WTC11 (cell line): ENCODE measurements around the gene SPATA25. TPM values are rescaled to one million over a fixed set of nuclear protein-coding genes. Genes with fewer than 3 reads are reported as not detected.
A peak's percentile ranks its signal among the peaks of the same experiment; 100 is the strongest.

Experiments
- CREB1 ChIP-seq: sonication (generic); formaldehyde crosslinking; IDR thresholded peaks from 2 replicates; pipeline ENCODE4 v1.8.0; 2023; ENCODE audit warnings: mild to moderate bottlenecking, missing genetic modification reagents
- FOXK1 ChIP-seq: sonication (generic); formaldehyde crosslinking; IDR thresholded peaks from 2 replicates; pipeline ENCODE4 v1.8.0; 2022; ENCODE audit warnings: mild to moderate bottlenecking, moderate library complexity, missing genetic modification reagents
- FOXP1 ChIP-seq: sonication (generic); formaldehyde crosslinking; IDR thresholded peaks from 2 replicates; pipeline ENCODE4 v1.8.0; 2022; ENCODE audit warnings: missing genetic modification reagents, mild to moderate bottlenecking, moderate library complexity, borderline replicate concordance
- MYBL2 ChIP-seq: sonication (generic); formaldehyde crosslinking; IDR thresholded peaks from 2 replicates; pipeline ENCODE4 v1.8.1; 2023; ENCODE audit warnings: mild to moderate bottlenecking, moderate library complexity, missing genetic modification reagents
- NR2C2 ChIP-seq: sonication (generic); formaldehyde crosslinking; IDR thresholded peaks from 2 replicates; pipeline ENCODE4 v1.8.0; 2022; ENCODE audit warnings: mild to moderate bottlenecking, missing genetic modification reagents
- NR3C1 ChIP-seq: sonication (generic); formaldehyde crosslinking; conservative IDR thresholded peaks from 2 replicates; pipeline ENCODE4 v1.8.1; 2023; ENCODE audit warnings: low read depth, mild to moderate bottlenecking, missing genetic modification reagents
- ZNF423 ChIP-seq: fragments of 250-450 bp; sonication (Bioruptor Pico); IDR thresholded peaks from 2 replicates; pipeline ENCODE4 v2.1.2; 2022; ENCODE audit warnings: mild to moderate bottlenecking, moderate library complexity
- total RNA-seq: library from RNA; stranded (reverse); gene quantifications from 3 replicates; pipeline ENCODE4 v1.2.3, GENCODE V29; 2021
- TF ChIP-seq, protein P1 (sequence below): sonication (generic); formaldehyde crosslinking; IDR thresholded peaks from 2 replicates; pipeline ENCODE4 v1.8.1; 2023; ENCODE audit warnings: mild to moderate bottlenecking, moderate library complexity, missing genetic modification reagents
- TF ChIP-seq, protein P2 (sequence below): sonication (generic); formaldehyde crosslinking; IDR thresholded peaks from 2 replicates; pipeline ENCODE4 v1.8.0; 2022; ENCODE audit warnings: mild to moderate bottlenecking, missing genetic modification reagents
- TF ChIP-seq, protein P3 (sequence below): sonication (generic); formaldehyde crosslinking; IDR thresholded peaks from 2 replicates; pipeline ENCODE4 v1.8.1; 2022; ENCODE audit warnings: mild to moderate bottlenecking, moderate library complexity, missing genetic modification reagents
- TF ChIP-seq, protein P4 (sequence below): sonication (generic); formaldehyde crosslinking; IDR thresholded peaks from 2 replicates; pipeline ENCODE4 v1.8.0; 2022; ENCODE audit warnings: mild to moderate bottlenecking, missing genetic modification reagents
- TF ChIP-seq, protein P5 (sequence below): sonication (generic); formaldehyde crosslinking; IDR thresholded peaks from 2 replicates; pipeline ENCODE4 v1.8.1; 2023; ENCODE audit warnings: mild to moderate bottlenecking, missing genetic modification reagents, borderline replicate concordance
- TF ChIP-seq, protein P6 (sequence below): sonication (generic); formaldehyde crosslinking; IDR thresholded peaks from 2 replicates; pipeline ENCODE4 v1.8.0; 2023; ENCODE audit warnings: mild to moderate bottlenecking, missing genetic modification reagents
- TF ChIP-seq, protein P7 (sequence below): sonication (generic); formaldehyde crosslinking; IDR thresholded peaks from 2 replicates; pipeline ENCODE4 v1.8.1; 2023; ENCODE audit warnings: mild to moderate bottlenecking, missing genetic modification reagents, moderate library complexity

SPATA25 gene
- total RNA-seq, 1 experiment from 2014 or later = 3.7 TPM

DNA sequence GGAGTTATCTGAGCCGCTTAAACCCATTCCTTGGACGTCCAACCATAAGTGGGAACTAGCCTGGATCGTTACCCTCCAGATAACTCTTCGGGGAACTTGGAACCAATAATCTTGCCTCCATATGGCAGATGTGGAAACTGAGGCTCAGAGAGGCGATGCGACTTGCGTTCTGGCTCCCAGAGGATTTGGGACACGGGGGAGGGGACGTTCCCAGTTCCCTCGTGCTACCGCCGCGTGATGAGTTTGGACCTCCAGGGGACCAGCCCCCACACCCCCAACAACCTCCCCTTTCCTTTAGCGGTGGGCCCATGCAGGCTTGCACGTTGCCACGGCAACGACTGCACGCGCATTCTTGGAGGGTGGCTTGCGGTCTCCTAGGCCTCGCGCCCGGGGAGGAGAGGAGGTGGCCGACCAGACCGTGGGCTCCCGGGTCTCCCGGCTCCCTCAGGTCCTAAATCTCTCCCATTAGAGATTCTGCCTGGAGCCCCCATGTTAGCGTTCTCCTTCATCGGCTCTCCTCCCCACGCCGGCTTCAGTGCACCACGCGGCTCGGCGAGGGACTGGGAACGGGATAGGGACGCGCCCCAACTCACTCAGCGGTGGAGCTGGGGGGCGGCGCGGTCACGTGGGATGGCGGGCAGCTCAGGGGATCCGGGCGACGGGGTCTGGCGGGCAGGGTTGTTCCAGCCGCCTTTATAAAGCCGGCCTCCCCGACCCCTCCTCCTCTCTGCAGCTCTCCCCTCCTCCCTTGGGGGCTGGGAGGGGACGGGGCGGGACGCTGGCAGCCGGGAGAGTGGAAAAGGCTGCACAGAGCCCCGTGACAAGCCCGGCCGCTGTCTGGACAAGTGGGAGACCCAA is 24.3 kb upstream of the SPATA25 start, which contains the start of gene PLTP (continued):
- TF ChIP-seq, protein P1, sequence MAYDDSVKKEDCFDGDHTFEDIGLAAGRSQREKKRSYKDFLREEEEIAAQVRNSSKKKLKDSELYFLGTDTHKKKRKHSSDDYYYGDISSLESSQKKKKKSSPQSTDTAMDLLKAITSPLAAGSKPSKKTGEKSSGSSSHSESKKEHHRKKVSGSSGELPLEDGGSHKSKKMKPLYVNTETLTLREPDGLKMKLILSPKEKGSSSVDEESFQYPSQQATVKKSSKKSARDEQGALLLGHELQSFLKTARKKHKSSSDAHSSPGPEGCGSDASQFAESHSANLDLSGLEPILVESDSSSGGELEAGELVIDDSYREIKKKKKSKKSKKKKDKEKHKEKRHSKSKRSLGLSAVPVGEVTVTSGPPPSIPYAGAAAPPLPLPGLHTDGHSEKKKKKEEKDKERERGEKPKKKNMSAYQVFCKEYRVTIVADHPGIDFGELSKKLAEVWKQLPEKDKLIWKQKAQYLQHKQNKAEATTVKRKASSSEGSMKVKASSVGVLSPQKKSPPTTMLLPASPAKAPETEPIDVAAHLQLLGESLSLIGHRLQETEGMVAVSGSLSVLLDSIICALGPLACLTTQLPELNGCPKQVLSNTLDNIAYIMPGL = peak; percentile 58
- TF ChIP-seq, protein P2, sequence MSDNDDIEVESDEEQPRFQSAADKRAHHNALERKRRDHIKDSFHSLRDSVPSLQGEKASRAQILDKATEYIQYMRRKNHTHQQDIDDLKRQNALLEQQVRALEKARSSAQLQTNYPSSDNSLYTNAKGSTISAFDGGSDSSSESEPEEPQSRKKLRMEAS (CRISPR knock-in tag) = peak; percentile 72
- TF ChIP-seq, protein P3, sequence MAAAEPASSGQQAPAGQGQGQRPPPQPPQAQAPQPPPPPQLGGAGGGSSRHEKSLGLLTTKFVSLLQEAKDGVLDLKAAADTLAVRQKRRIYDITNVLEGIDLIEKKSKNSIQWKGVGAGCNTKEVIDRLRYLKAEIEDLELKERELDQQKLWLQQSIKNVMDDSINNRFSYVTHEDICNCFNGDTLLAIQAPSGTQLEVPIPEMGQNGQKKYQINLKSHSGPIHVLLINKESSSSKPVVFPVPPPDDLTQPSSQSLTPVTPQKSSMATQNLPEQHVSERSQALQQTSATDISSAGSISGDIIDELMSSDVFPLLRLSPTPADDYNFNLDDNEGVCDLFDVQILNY (CRISPR knock-in tag) = peak; percentile 26; the same call in 1 of the 2 replicates
- TF ChIP-seq CREB1 (CRISPR knock-in tag) (peak; percentile 28; the same call in 1 of the 2 replicates), NR2C2 (no peak), FOXK1 (CRISPR knock-in tag) (0 out of 2 replicates have a peak, but pooled peaks have one; percentile 17), MYBL2 (CRISPR knock-in tag) (0 out of 2 replicates have a peak, but pooled peaks have one; percentile 51), NR3C1 (CRISPR knock-in tag) (no peak), ZNF423 (CRISPR knock-in tag) (no peak), FOXP1 (CRISPR knock-in tag) (peak; percentile 80)
- TF ChIP-seq, protein P4, sequence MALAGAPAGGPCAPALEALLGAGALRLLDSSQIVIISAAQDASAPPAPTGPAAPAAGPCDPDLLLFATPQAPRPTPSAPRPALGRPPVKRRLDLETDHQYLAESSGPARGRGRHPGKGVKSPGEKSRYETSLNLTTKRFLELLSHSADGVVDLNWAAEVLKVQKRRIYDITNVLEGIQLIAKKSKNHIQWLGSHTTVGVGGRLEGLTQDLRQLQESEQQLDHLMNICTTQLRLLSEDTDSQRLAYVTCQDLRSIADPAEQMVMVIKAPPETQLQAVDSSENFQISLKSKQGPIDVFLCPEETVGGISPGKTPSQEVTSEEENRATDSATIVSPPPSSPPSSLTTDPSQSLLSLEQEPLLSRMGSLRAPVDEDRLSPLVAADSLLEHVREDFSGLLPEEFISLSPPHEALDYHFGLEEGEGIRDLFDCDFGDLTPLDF (CRISPR knock-in tag) = 0 out of 2 replicates have a peak, but pooled peaks have one; percentile 29
- TF ChIP-seq, protein P5, sequence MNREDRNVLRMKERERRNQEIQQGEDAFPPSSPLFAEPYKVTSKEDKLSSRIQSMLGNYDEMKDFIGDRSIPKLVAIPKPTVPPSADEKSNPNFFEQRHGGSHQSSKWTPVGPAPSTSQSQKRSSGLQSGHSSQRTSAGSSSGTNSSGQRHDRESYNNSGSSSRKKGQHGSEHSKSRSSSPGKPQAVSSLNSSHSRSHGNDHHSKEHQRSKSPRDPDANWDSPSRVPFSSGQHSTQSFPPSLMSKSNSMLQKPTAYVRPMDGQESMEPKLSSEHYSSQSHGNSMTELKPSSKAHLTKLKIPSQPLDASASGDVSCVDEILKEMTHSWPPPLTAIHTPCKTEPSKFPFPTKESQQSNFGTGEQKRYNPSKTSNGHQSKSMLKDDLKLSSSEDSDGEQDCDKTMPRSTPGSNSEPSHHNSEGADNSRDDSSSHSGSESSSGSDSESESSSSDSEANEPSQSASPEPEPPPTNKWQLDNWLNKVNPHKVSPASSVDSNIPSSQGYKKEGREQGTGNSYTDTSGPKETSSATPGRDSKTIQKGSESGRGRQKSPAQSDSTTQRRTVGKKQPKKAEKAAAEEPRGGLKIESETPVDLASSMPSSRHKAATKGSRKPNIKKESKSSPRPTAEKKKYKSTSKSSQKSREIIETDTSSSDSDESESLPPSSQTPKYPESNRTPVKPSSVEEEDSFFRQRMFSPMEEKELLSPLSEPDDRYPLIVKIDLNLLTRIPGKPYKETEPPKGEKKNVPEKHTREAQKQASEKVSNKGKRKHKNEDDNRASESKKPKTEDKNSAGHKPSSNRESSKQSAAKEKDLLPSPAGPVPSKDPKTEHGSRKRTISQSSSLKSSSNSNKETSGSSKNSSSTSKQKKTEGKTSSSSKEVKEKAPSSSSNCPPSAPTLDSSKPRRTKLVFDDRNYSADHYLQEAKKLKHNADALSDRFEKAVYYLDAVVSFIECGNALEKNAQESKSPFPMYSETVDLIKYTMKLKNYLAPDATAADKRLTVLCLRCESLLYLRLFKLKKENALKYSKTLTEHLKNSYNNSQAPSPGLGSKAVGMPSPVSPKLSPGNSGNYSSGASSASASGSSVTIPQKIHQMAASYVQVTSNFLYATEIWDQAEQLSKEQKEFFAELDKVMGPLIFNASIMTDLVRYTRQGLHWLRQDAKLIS (CRISPR knock-in tag) = no peak; the same call in 1 of the 2 replicates
- TF ChIP-seq, protein P6, sequence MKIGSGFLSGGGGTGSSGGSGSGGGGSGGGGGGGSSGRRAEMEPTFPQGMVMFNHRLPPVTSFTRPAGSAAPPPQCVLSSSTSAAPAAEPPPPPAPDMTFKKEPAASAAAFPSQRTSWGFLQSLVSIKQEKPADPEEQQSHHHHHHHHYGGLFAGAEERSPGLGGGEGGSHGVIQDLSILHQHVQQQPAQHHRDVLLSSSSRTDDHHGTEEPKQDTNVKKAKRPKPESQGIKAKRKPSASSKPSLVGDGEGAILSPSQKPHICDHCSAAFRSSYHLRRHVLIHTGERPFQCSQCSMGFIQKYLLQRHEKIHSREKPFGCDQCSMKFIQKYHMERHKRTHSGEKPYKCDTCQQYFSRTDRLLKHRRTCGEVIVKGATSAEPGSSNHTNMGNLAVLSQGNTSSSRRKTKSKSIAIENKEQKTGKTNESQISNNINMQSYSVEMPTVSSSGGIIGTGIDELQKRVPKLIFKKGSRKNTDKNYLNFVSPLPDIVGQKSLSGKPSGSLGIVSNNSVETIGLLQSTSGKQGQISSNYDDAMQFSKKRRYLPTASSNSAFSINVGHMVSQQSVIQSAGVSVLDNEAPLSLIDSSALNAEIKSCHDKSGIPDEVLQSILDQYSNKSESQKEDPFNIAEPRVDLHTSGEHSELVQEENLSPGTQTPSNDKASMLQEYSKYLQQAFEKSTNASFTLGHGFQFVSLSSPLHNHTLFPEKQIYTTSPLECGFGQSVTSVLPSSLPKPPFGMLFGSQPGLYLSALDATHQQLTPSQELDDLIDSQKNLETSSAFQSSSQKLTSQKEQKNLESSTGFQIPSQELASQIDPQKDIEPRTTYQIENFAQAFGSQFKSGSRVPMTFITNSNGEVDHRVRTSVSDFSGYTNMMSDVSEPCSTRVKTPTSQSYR (CRISPR knock-in tag) = peak; percentile 73; the same call in 1 of the 2 replicates
- TF ChIP-seq, protein P7, sequence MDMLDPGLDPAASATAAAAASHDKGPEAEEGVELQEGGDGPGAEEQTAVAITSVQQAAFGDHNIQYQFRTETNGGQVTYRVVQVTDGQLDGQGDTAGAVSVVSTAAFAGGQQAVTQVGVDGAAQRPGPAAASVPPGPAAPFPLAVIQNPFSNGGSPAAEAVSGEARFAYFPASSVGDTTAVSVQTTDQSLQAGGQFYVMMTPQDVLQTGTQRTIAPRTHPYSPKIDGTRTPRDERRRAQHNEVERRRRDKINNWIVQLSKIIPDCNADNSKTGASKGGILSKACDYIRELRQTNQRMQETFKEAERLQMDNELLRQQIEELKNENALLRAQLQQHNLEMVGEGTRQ = peak; percentile 89
